OCI-LY1 (cell line): ENCODE results near the gene CD300E.

Experiments
- CTCF ChIP-seq: fragments of 200-600 bp; sonication (generic), shearing (Covaris generic); IDR thresholded peaks from 2 replicates; pipeline ENCODE4 v1.5.1; 2017; ENCODE audit warnings: mild to moderate bottlenecking, antibody characterized with exemption, low read length, moderate library complexity, mixed read lengths
- EZH2 ChIP-seq: fragments of 200-600 bp; sonication (generic), shearing (Covaris generic); IDR thresholded peaks from 2 replicates; pipeline ENCODE4 v1.8.0; 2017; ENCODE audit warnings: borderline replicate concordance, mixed run types, mild to moderate bottlenecking, antibody characterized with exemption, low read length, moderate library complexity, mixed read lengths

GRCh38 chr17:74610108-74610507, 13.4 kb downstream of the CD300E start:
- TF ChIP-seq CTCF: no peak
- TF ChIP-seq EZH2: no peak
